Activated CD8-positive, alpha-beta memory T cell treated with anti-CD3 and anti-CD28 coated beads, Interleukin-2, amount 50 U/mL, for 1 hour (primary cell): ENCODE results near the gene SLC25A29.
"Not testable (repeated sequence)": the region's sequence is repeated elsewhere in the genome, so short reads cannot be mapped to it uniquely, and the experiment has no call there.

ENCODE experiments used
- DNase-seq: peaks from one replicate; pipeline ENCODE4 v3.0.0-alpha.2; 2020; ENCODE audit errors: extremely low read depth

SLC25A29 gene

GRCh38 chr14:100293497-100294212 lies 12.6 kb downstream of the SLC25A29 start:
- no peak for DNase-seq

- no peak for DNase-seq
These were observed 13.3 kb downstream of the SLC25A29 start for GRCh38 chr14:100292776-100293461.

GRCh38 chr14:100292301-100292775 lies 13.9 kb downstream of the SLC25A29 start:
- DNase-seq, result no peak

- DNase-seq, result no peak
These were observed 14.8 kb downstream of the SLC25A29 start for GRCh38 chr14:100291305-100292075.

- no peak for DNase-seq
These were observed 15.5 kb downstream of the SLC25A29 start for GRCh38 chr14:100290607-100291304.

GRCh38 chr14:100289916-100290606 lies 16.2 kb downstream of the SLC25A29 start:
- DNase-seq, result no peak

GRCh38 chr14:100288382-100289185 lies 17.7 kb downstream of the SLC25A29 start:
- no peak for DNase-seq

- not testable (repeated sequence) for DNase-seq
These were observed 18.3 kb downstream of the SLC25A29 start for GRCh38 chr14:100287998-100288295.

- DNase-seq, result no peak
These were observed 18.8 kb downstream of the SLC25A29 start for GRCh38 chr14:100287202-100287997.

- no peak for DNase-seq
These were observed 19.6 kb downstream of the SLC25A29 start for GRCh38 chr14:100286484-100287191.

- no peak for DNase-seq
These were observed 20.3 kb downstream of the SLC25A29 start for GRCh38 chr14:100285913-100286400.

- no peak for DNase-seq
These were observed 21.0 kb downstream of the SLC25A29 start for GRCh38 chr14:100285021-100285912.

GRCh38 chr14:100283984-100284881 lies 22.0 kb downstream of the SLC25A29 start:
- no peak for DNase-seq

GRCh38 chr14:100283436-100283835 lies 22.8 kb downstream of the SLC25A29 start:
- DNase-seq, result not testable (repeated sequence)

- no peak for DNase-seq
These were observed 23.4 kb downstream of the SLC25A29 start for GRCh38 chr14:100282766-100283419.

GRCh38 chr14:100282083-100282350 lies 24.2 kb downstream of the SLC25A29 start:
- no peak for DNase-seq
